K562 (cell line): ENCODE data around the gene EPHB6. TPM values are rescaled to one million over a fixed set of nuclear protein-coding genes. Genes with fewer than 3 reads are reported as not detected.

Experiments used
- CBX1 ChIP-seq: sonication (generic); IDR thresholded peaks from 2 replicates; pipeline ENCODE4 v1.6.1; 2016; ENCODE audit warnings: antibody characterized with exemption, low read depth, mild to moderate bottlenecking
- COPS2 ChIP-seq: fragments of 450-650 bp; conservative IDR thresholded peaks from 2 replicates; pipeline ENCODE4 v1.6.1; 2016; ENCODE audit warnings: mild to moderate bottlenecking, moderate library complexity
- CREB1 ChIP-seq, 2 experiments: sonication (generic) in 1 of 2; formaldehyde crosslinking in 1 of 2; IDR thresholded peaks; 2 replicates each; pipeline versions ENCODE4 v1.6.1 to v1.8.0; 2012 to 2022; ENCODE audit warnings: inconsistent platforms in 1 of 2, mild to moderate bottlenecking in 1 of 2, missing genetic modification reagents in 1 of 2, moderate library complexity in 1 of 2
- ELF1 ChIP-seq: fragments of 200-800 bp; sonication (Bioruptor generic); IDR thresholded peaks from 2 replicates; pipeline ENCODE4 v1.6.1; 2016; ENCODE audit warnings: missing genetic modification characterization, missing compliant biosample characterization
- HMG20A ChIP-seq: fragments of 450-650 bp; formaldehyde crosslinking; conservative IDR thresholded peaks from 2 replicates; pipeline ENCODE4 v1.4.0; 2020; ENCODE audit warnings: mild to moderate bottlenecking, mixed read lengths
- KDM1A ChIP-seq, 2 experiments: fragments of 450-650 bp; IDR thresholded peaks; 2 replicates each; pipeline ENCODE4 v1.6.1; 2016; ENCODE audit warnings: mild to moderate bottlenecking in 2 of 2
- L3MBTL2 ChIP-seq: fragments of 450-650 bp; IDR thresholded peaks from 2 replicates; pipeline ENCODE4 v1.6.1; 2016; ENCODE audit warnings: mild to moderate bottlenecking, moderate library complexity
- NEUROD1 ChIP-seq: fragments of 150-350 bp; IDR thresholded peaks from 2 replicates; pipeline ENCODE4 v1.6.1; 2014; ENCODE audit warnings: borderline replicate concordance, low read length, low read depth; ENCODE audit not compliant: partially characterized antibody
- NR2C2 ChIP-seq, 2 experiments: fragments of 200-800 bp in 1 of 2; sonication (Bioruptor generic) in 1 of 2; sonication (generic) in 1 of 2; formaldehyde crosslinking in 1 of 2; IDR thresholded peaks; 2 replicates each; pipeline versions ENCODE4 v1.6.1 to v1.8.0; 2016 to 2022; ENCODE audit warnings: mild to moderate bottlenecking in 1 of 2, missing compliant biosample characterization in 1 of 2, missing genetic modification characterization in 1 of 2, missing genetic modification reagents in 1 of 2
- POLR2A ChIP-seq: fragments of 450-650 bp; conservative IDR thresholded peaks from 2 replicates; pipeline ENCODE4 v1.6.1; 2016
- POLR2B ChIP-seq: fragments of 450-650 bp; IDR thresholded peaks from 2 replicates; pipeline ENCODE4 v1.6.1; 2018; ENCODE audit warnings: low read depth; ENCODE audit not compliant: partially characterized antibody
- RAD21 ChIP-seq, 2 experiments: fragments of 250-450 bp in 1 of 2; fragments of 450-650 bp in 1 of 2; sonication (Bioruptor Pico) in 1 of 2; formaldehyde crosslinking in 1 of 2; IDR thresholded peaks in 1 of 2; conservative IDR thresholded peaks in 1 of 2; 2 replicates each; pipeline versions ENCODE4 v1.4.0 to v1.8.0; 2020 to 2022; ENCODE audit warnings: mild to moderate bottlenecking in 2 of 2, moderate library complexity in 1 of 2
- RFX5 ChIP-seq: IDR thresholded peaks from 2 replicates; pipeline ENCODE4 v1.6.1; 2011; ENCODE audit warnings: low read depth, mild to moderate bottlenecking, improper control_type of control experiment, low read length
- SMARCB1 ChIP-seq: IDR thresholded peaks from 2 replicates; pipeline ENCODE4 v1.6.1; 2011; ENCODE audit warnings: improper control_type of control experiment, low read depth; ENCODE audit not compliant: insufficient read length
- ZBTB9 ChIP-seq: fragments of 450-650 bp; formaldehyde crosslinking; IDR thresholded peaks from 2 replicates; pipeline ENCODE4 v1.4.0; 2020; ENCODE audit warnings: mild to moderate bottlenecking, moderate library complexity
- ZEB2 ChIP-seq: fragments of 450-650 bp; IDR thresholded peaks from 2 replicates; pipeline ENCODE4 v1.6.1; 2016
- ZNF174 ChIP-seq: fragments of 250-450 bp; sonication (Bioruptor Pico); IDR thresholded peaks from 2 replicates; pipeline ENCODE4 v1.4.0; 2020; ENCODE audit warnings: mild to moderate bottlenecking
- ZNF217 ChIP-seq: sonication (generic); formaldehyde crosslinking; IDR thresholded peaks from 2 replicates; pipeline ENCODE4 v1.8.0; 2022; ENCODE audit warnings: mild to moderate bottlenecking, missing genetic modification reagents
- polyA plus RNA-seq, 8 experiments: library from polyadenylated mRNA; depleted of rRNA in 4 of 8; stranded (reverse) in 5 of 8; unstranded in 3 of 8; fragments of >200 nt; fragmentation: Nextera tagmentation in 2 of 8; fragmentation: Illumina TruSeq in 1 of 8; extraction: Ambion mirVana in 2 of 8; extraction: Trizol in 1 of 8; gene quantifications; 2 replicates each; pipeline versions ENCODE4 v1.2.1 to v1.2.3, GENCODE V29; 2011 to 2014; ENCODE audit warnings: inconsistent platforms in 1 of 8, missing spikeins in 1 of 8
- total RNA-seq, 7 experiments: library from RNA; depleted of rRNA in 6 of 7; stranded (reverse); fragments of >200 nt in 6 of 7; fragmentation: Illumina TruSeq in 2 of 7; extraction: Trizol in 2 of 7; gene quantifications; 2 replicates each; pipeline versions ENCODE4 v1.2.1 to v1.2.3, GENCODE V29; 2011 to 2021; ENCODE audit warnings: low replicate concordance in 1 of 7
- TF ChIP-seq, protein P1 (sequence below), 3 experiments: IDR thresholded peaks in 2 of 3; conservative IDR thresholded peaks in 1 of 3; 2 replicates each; pipeline ENCODE4 v1.5.1; 2011 to 2012; ENCODE audit warnings: low read length in 3 of 3, mild to moderate bottlenecking in 3 of 3, control low read depth in 2 of 3, improper control_type of control experiment in 1 of 3, inconsistent platforms in 1 of 3, low read depth in 1 of 3, mixed read lengths in 1 of 3, moderate library complexity in 1 of 3; ENCODE audit not compliant: insufficient read depth in 2 of 3
- TF ChIP-seq, protein P2 (sequence below), 2 experiments: fragments of 450-650 bp in 1 of 2; sonication (generic) in 1 of 2; formaldehyde crosslinking; conservative IDR thresholded peaks; 2 replicates each; pipeline versions ENCODE4 v1.4.0 to v1.8.1; 2020 to 2022; ENCODE audit warnings: mild to moderate bottlenecking in 1 of 2, missing genetic modification reagents in 1 of 2

EPHB6 gene
- total and polyA plus RNA-seq, 9 of the 15 experiments (the other 6 are each of a cell fraction or from before 2014, with no cell fraction given) = 1.4 to 123 (median 7.6) TPM

GRCh38 chr7:142908921-142909890 lies 54.3 kb downstream of the EPHB6 start (continued):
- TF ChIP-seq NR2C2 (CRISPR knock-in tag; IDR thresholded peaks at IDR 0.05) = no peak
- peak; percentile 35; the same call in 1 of the 2 replicates for TF ChIP-seq NR2C2 (tag; IDR thresholded peaks at IDR 0.05)
- TF ChIP-seq ZBTB9 (CRISPR knock-in tag) = no peak
- peak; percentile 52 to 55 for TF ChIP-seq RAD21 (CRISPR knock-in tag; conservative IDR thresholded peaks at IDR 0.05 in 1 of 2, IDR thresholded peaks at IDR 0.05 in 1 of 2)
- TF ChIP-seq ZNF174 (CRISPR knock-in tag) = no peak
- TF ChIP-seq KDM1A (IDR thresholded peaks at IDR 0.05) = no peak
- no peak for TF ChIP-seq HMG20A (CRISPR knock-in tag)
- no peak for TF ChIP-seq COPS2
- no peak for TF ChIP-seq CREB1 (IDR thresholded peaks at IDR 0.05)
- 0 out of 2 replicates have a peak, but pooled peaks have one; percentile 10 for TF ChIP-seq CREB1 (CRISPR knock-in tag; IDR thresholded peaks at IDR 0.05)
- no peak for TF ChIP-seq RFX5
- TF ChIP-seq, protein P1, sequence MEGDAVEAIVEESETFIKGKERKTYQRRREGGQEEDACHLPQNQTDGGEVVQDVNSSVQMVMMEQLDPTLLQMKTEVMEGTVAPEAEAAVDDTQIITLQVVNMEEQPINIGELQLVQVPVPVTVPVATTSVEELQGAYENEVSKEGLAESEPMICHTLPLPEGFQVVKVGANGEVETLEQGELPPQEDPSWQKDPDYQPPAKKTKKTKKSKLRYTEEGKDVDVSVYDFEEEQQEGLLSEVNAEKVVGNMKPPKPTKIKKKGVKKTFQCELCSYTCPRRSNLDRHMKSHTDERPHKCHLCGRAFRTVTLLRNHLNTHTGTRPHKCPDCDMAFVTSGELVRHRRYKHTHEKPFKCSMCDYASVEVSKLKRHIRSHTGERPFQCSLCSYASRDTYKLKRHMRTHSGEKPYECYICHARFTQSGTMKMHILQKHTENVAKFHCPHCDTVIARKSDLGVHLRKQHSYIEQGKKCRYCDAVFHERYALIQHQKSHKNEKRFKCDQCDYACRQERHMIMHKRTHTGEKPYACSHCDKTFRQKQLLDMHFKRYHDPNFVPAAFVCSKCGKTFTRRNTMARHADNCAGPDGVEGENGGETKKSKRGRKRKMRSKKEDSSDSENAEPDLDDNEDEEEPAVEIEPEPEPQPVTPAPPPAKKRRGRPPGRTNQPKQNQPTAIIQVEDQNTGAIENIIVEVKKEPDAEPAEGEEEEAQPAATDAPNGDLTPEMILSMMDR (IDR thresholded peaks at IDR 0.05 in 2 of 3, conservative IDR thresholded peaks at IDR 0.05 in 1 of 3; ENCODE audit: insufficient read depth in 2 of 3, low read depth in 1 of 3, low read length in 3 of 3) = peak; percentile 64 to 73 (median 72)
- no peak for TF ChIP-seq POLR2A
- TF ChIP-seq ZNF217 (CRISPR knock-in tag) = no peak
- TF ChIP-seq L3MBTL2 = 0 out of 2 replicates have a peak, but pooled peaks have one; percentile 20
- peak; percentile 55; the same call in 1 of the 2 replicates for TF ChIP-seq ELF1 (tag)
- no peak for TF ChIP-seq CBX1
- no peak for TF ChIP-seq SMARCB1
- TF ChIP-seq NEUROD1 = no peak
- no peak for TF ChIP-seq ZEB2
- TF ChIP-seq, protein P2, sequence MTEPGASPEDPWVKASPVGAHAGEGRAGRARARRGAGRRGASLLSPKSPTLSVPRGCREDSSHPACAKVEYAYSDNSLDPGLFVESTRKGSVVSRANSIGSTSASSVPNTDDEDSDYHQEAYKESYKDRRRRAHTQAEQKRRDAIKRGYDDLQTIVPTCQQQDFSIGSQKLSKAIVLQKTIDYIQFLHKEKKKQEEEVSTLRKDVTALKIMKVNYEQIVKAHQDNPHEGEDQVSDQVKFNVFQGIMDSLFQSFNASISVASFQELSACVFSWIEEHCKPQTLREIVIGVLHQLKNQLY (CRISPR knock-in tag; conservative IDR thresholded peaks at IDR 0.05) = no peak
- TF ChIP-seq POLR2B = no peak
- TF ChIP-seq, all 486 proteins: peak for 17
